ENCODE results near the gene LIFR. TPM values are rescaled to one million over a fixed set of nuclear protein-coding genes. Genes with fewer than 3 reads are reported as not detected.

The LIFR gene
- total RNA-seq, 3 donors from 2014 or later: 179 to 225 (median 222) TPM

GRCh38 chr5:38466424-38467189, 89.8 kb downstream of the LIFR start:
- DNase-seq (ENCODE audit: low spot score in 2 of 2): peak in 1 of 2 donors; percentile 79
- Histone ChIP-seq H3K4me1 (peaks cover 38% of the 10 kb centered on the region in 2 donors), H3K36me3 (no peaks in the 10 kb centered on the region), H3K27ac (peak overlapping the region; percentile 84 to 96), H3K9me3 (no peaks in the 10 kb centered on the region), H3K4me3 (peak overlapping the region in 2 of 3 donors; percentile 24 to 52), H3K27me3 (no peaks in the 10 kb centered on the region)
- TF ChIP-seq CTCF (IDR thresholded peaks at IDR 0.05) (no peak), POLR2AphosphoS5 (IDR thresholded peaks at IDR 0.05) (peak in 2 of 3 donors; percentile 67 to 73), POLR2A (IDR thresholded peaks at IDR 0.05) (no peak)
- intact Hi-C loops (cut with DNase I; ENCODE audit: low total_unique reads): no loop called here

GRCh38 chr5:38465702-38466423, 90.6 kb downstream of the LIFR start:
- H3K27me3 ChIP-seq: no peaks in the 10 kb centered on the region
- no peak for DNase-seq (ENCODE audit: low spot score in 2 of 2)
- intact Hi-C loops (cut with DNase I; ENCODE audit: low total_unique reads): no loop called here
- H3K4me3 ChIP-seq: peak overlapping the region in 1 of 3 donors; percentile 52
- H3K9me3 ChIP-seq: no peaks in the 10 kb centered on the region
- no peak for TF ChIP-seq POLR2A (IDR thresholded peaks at IDR 0.05)
- TF ChIP-seq CTCF (IDR thresholded peaks at IDR 0.05): no peak
- TF ChIP-seq POLR2AphosphoS5 (IDR thresholded peaks at IDR 0.05): no peak
- no peaks in the 10 kb centered on the region for H3K36me3 ChIP-seq
- H3K27ac ChIP-seq: peak overlapping the region; percentile 84 to 96
- H3K4me1 ChIP-seq: peaks cover 38% of the 10 kb centered on the region in 2 donors

GRCh38 chr5:38465061-38465460, 91.4 kb downstream of the LIFR start:
- H3K9me3 ChIP-seq: no peaks in the 10 kb centered on the region
- H3K27me3 ChIP-seq: no peaks in the 10 kb centered on the region
- H3K27ac ChIP-seq: peak overlapping the region; percentile 84 to 96
- TF ChIP-seq POLR2A (IDR thresholded peaks at IDR 0.05): no peak
- TF ChIP-seq POLR2AphosphoS5 (IDR thresholded peaks at IDR 0.05): no peak
- no peak for TF ChIP-seq CTCF (IDR thresholded peaks at IDR 0.05)
- H3K4me1 ChIP-seq: peaks cover 38% of the 10 kb centered on the region in 2 donors
- intact Hi-C loops (cut with DNase I; ENCODE audit: low total_unique reads): no loop called here
- no peaks in the 10 kb centered on the region for H3K36me3 ChIP-seq
- H3K4me3 ChIP-seq: no peak overlapping the region
- DNase-seq (ENCODE audit: low spot score in 2 of 2): no peak

GRCh38 chr5:38463634-38464521, 92.6 kb downstream of the LIFR start:
- Histone ChIP-seq H3K4me3 (no peak overlapping the region), H3K27me3 (no peaks in the 10 kb centered on the region), H3K4me1 (peaks cover 30 to 36% of the 10 kb centered on the region in 2 donors), H3K9me3 (no peaks in the 10 kb centered on the region), H3K27ac (peak overlapping the region; percentile 84 to 96), H3K36me3 (no peaks in the 10 kb centered on the region)
- TF ChIP-seq POLR2A (IDR thresholded peaks at IDR 0.05): no peak
- TF ChIP-seq POLR2AphosphoS5 (IDR thresholded peaks at IDR 0.05): no peak
- no peak for DNase-seq (ENCODE audit: low spot score in 2 of 2)
- intact Hi-C loops (cut with DNase I; ENCODE audit: low total_unique reads): no loop called here

- H3K36me3 ChIP-seq: no peaks in the 10 kb centered on the region
- peaks cover 22 to 28% of the 10 kb centered on the region in 2 donors for H3K4me1 ChIP-seq
- no peak overlapping the region for H3K4me3 ChIP-seq
- peak overlapping the region; percentile 84 to 96 for H3K27ac ChIP-seq
- H3K9me3 ChIP-seq: no peaks in the 10 kb centered on the region
- TF ChIP-seq CTCF (IDR thresholded peaks at IDR 0.05) (no peak), POLR2AphosphoS5 (IDR thresholded peaks at IDR 0.05) (no peak), POLR2A (IDR thresholded peaks at IDR 0.05) (no peak)
- no peak for DNase-seq (ENCODE audit: low spot score in 2 of 2)
- intact Hi-C loops (cut with DNase I; ENCODE audit: low total_unique reads): no loop called here
- no peaks in the 10 kb centered on the region for H3K27me3 ChIP-seq
These were observed 93.3 kb downstream of the LIFR start for GRCh38 chr5:38462976-38463633.
